GM18526 (cell line): ENCODE results near the gene OSBPL1A.

Experiments used
- POLR2A ChIP-seq: IDR thresholded peaks from 3 replicates; pipeline ENCODE4 v1.6.1; 2011; ENCODE audit not compliant: insufficient read length; ENCODE audit errors: extremely low read depth

Gene OSBPL1A

GRCh38 chr18:24404591-24404990 is 7.0 kb upstream of the OSBPL1A start:
- TF ChIP-seq POLR2A: no peak

GRCh38 chr18:24403076-24403475 is 5.5 kb upstream of the OSBPL1A start:
- no peak for TF ChIP-seq POLR2A

GRCh38 chr18:24402209-24402785 is 4.7 kb upstream of the OSBPL1A start:
- no peak for TF ChIP-seq POLR2A

GRCh38 chr18:24400587-24400986 is 3.0 kb upstream of the OSBPL1A start:
- no peak for TF ChIP-seq POLR2A

GRCh38 chr18:24398540-24398939 is 916 bp upstream of the OSBPL1A start:
- TF ChIP-seq POLR2A: no peak

GRCh38 chr18:24397131-24397693 is 412 bp downstream of the OSBPL1A start:
- TF ChIP-seq POLR2A: no peak

- TF ChIP-seq POLR2A: no peak
These were observed 1.5 kb downstream of the OSBPL1A start for GRCh38 chr18:24396082-24396633.

GRCh38 chr18:24395049-24395795 is 2.4 kb downstream of the OSBPL1A start:
- TF ChIP-seq POLR2A: no peak

GRCh38 chr18:24388957-24389356 is 8.7 kb downstream of the OSBPL1A start:
- TF ChIP-seq POLR2A: no peak

- no peak for TF ChIP-seq POLR2A
These were observed 10.9 kb downstream of the OSBPL1A start for GRCh38 chr18:24386681-24387080.

GRCh38 chr18:24381126-24381525 is 16.5 kb downstream of the OSBPL1A start:
- no peak for TF ChIP-seq POLR2A

- no peak for TF ChIP-seq POLR2A
These were observed 17.4 kb downstream of the OSBPL1A start for GRCh38 chr18:24380163-24380747.

- no peak for TF ChIP-seq POLR2A
These were observed 19.0 kb downstream of the OSBPL1A start for GRCh38 chr18:24378598-24378997.

GRCh38 chr18:24373328-24373727 is 24.3 kb downstream of the OSBPL1A start:
- no peak for TF ChIP-seq POLR2A

- no peak for TF ChIP-seq POLR2A
These were observed 25.2 kb downstream of the OSBPL1A start for GRCh38 chr18:24372279-24372872.
